ENCODE results near the gene MYBPC1. TPM values are rescaled to one million over a fixed set of nuclear protein-coding genes. Genes with fewer than 3 reads are reported as not detected.

Gene MYBPC1
- total and polyA plus RNA-seq, 2 of the 13 experiments (the other 11 are each of a cell fraction or from before 2014, with no cell fraction given) = 0.31 to 0.53 TPM

DNA sequence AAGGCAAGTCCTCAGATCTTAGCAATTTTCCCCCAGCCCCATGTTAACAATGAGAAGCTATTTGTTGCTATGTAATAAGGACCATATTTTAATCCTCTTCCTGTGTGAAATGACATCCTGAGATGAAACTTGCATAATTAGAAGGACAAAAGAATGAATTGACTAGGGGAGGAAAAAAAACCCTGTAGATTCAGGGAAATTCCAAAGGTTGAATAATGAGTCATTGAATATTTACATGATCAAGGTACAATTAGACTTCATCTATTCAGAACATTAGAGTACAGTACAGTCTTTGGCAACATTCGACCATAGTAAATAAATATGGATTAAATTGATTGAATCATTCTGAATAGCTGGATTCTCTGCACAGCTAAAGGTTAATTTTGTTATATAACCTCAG, 9.4 kb downstream of the MYBPC1 start (continued):
- no peak for TF ChIP-seq CENPT (CRISPR knock-in tag; IDR thresholded peaks at IDR 0.05; ENCODE audit: low read depth)
- TF ChIP-seq MEIS1 (CRISPR knock-in tag; IDR thresholded peaks at IDR 0.05; ENCODE audit: borderline replicate concordance) = no peak
- TF ChIP-seq ARNT2 (CRISPR knock-in tag; IDR thresholded peaks at IDR 0.05; ENCODE audit: low read depth) = no peak
- TF ChIP-seq ZNF550 (CRISPR knock-in tag; IDR thresholded peaks at IDR 0.05; ENCODE audit: borderline replicate concordance) = no peak
- TF ChIP-seq ZC3H4 (CRISPR knock-in tag; IDR thresholded peaks at IDR 0.05; ENCODE audit: borderline replicate concordance) = no peak
- peak; percentile 40; the same call in 1 of the 2 replicates for TF ChIP-seq LCORL (IDR thresholded peaks at IDR 0.05)
- TF ChIP-seq LCORL (CRISPR knock-in tag; IDR thresholded peaks at IDR 0.05) = no peak
- TF ChIP-seq MTF1 (CRISPR knock-in tag; IDR thresholded peaks at IDR 0.05) = no peak
- TF ChIP-seq, protein P1, sequence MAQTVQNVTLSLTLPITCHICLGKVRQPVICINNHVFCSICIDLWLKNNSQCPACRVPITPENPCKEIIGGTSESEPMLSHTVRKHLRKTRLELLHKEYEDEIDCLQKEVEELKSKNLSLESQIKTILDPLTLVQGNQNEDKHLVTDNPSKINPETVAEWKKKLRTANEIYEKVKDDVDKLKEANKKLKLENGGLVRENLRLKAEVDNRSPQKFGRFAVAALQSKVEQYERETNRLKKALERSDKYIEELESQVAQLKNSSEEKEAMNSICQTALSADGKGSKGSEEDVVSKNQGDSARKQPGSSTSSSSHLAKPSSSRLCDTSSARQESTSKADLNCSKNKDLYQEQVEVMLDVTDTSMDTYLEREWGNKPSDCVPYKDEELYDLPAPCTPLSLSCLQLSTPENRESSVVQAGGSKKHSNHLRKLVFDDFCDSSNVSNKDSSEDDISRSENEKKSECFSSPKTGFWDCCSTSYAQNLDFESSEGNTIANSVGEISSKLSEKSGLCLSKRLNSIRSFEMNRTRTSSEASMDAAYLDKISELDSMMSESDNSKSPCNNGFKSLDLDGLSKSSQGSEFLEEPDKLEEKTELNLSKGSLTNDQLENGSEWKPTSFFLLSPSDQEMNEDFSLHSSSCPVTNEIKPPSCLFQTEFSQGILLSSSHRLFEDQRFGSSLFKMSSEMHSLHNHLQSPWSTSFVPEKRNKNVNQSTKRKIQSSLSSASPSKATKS (CRISPR knock-in tag; IDR thresholded peaks at IDR 0.05) = no peak
- TF ChIP-seq, protein P2, sequence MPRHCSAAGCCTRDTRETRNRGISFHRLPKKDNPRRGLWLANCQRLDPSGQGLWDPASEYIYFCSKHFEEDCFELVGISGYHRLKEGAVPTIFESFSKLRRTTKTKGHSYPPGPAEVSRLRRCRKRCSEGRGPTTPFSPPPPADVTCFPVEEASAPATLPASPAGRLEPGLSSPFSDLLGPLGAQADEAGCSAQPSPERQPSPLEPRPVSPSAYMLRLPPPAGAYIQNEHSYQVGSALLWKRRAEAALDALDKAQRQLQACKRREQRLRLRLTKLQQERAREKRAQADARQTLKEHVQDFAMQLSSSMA (CRISPR knock-in tag; IDR thresholded peaks at IDR 0.05) = no peak
- TF ChIP-seq ZNF282 (IDR thresholded peaks at IDR 0.05; ENCODE audit: partially characterized antibody) = no peak
- no peak for TF ChIP-seq HES4 (CRISPR knock-in tag; IDR thresholded peaks at IDR 0.05; ENCODE audit: borderline replicate concordance)
- TF ChIP-seq DPF2 (CRISPR knock-in tag; IDR thresholded peaks at IDR 0.05; ENCODE audit: borderline replicate concordance, low read depth) = 0 out of 2 replicates have a peak, but pooled peaks have one; percentile 45
- TF ChIP-seq HNRNPUL1 (IDR thresholded peaks at IDR 0.05; ENCODE audit: low read depth, low read length) = no peak
- peak; percentile 68; the same call in 1 of the 2 replicates for TF ChIP-seq RCOR2 (CRISPR knock-in tag; IDR thresholded peaks at IDR 0.05)
- TF ChIP-seq NKX3-1 (CRISPR knock-in tag; IDR thresholded peaks at IDR 0.05) = no peak
- no peak for TF ChIP-seq ZNF274 (CRISPR knock-in tag; IDR thresholded peaks at IDR 0.05)
- no peak for TF ChIP-seq PAF1 (CRISPR knock-in tag; IDR thresholded peaks at IDR 0.05)
- no peak for TF ChIP-seq EHMT2 (IDR thresholded peaks at IDR 0.05; ENCODE audit: borderline replicate concordance, low read depth, low read length)
- no peak for TF ChIP-seq ZNF546 (CRISPR knock-in tag; conservative IDR thresholded peaks at IDR 0.05)
- TF ChIP-seq ZNF891 (CRISPR knock-in tag; IDR thresholded peaks at IDR 0.05) = no peak
- TF ChIP-seq TBX2 (CRISPR knock-in tag; IDR thresholded peaks at IDR 0.05; ENCODE audit: borderline replicate concordance) = no peak
- peak; percentile 91 for TF ChIP-seq NFIC (IDR thresholded peaks at IDR 0.05; ENCODE audit: low read length)
- no peak for TF ChIP-seq KLF12 (CRISPR knock-in tag; IDR thresholded peaks at IDR 0.05; ENCODE audit: borderline replicate concordance)
- TF ChIP-seq ZNF296 (CRISPR knock-in tag; conservative IDR thresholded peaks at IDR 0.05) = no peak
- no peak for TF ChIP-seq ZNF83 (CRISPR knock-in tag; IDR thresholded peaks at IDR 0.05; ENCODE audit: borderline replicate concordance)
- TF ChIP-seq, protein P3, sequence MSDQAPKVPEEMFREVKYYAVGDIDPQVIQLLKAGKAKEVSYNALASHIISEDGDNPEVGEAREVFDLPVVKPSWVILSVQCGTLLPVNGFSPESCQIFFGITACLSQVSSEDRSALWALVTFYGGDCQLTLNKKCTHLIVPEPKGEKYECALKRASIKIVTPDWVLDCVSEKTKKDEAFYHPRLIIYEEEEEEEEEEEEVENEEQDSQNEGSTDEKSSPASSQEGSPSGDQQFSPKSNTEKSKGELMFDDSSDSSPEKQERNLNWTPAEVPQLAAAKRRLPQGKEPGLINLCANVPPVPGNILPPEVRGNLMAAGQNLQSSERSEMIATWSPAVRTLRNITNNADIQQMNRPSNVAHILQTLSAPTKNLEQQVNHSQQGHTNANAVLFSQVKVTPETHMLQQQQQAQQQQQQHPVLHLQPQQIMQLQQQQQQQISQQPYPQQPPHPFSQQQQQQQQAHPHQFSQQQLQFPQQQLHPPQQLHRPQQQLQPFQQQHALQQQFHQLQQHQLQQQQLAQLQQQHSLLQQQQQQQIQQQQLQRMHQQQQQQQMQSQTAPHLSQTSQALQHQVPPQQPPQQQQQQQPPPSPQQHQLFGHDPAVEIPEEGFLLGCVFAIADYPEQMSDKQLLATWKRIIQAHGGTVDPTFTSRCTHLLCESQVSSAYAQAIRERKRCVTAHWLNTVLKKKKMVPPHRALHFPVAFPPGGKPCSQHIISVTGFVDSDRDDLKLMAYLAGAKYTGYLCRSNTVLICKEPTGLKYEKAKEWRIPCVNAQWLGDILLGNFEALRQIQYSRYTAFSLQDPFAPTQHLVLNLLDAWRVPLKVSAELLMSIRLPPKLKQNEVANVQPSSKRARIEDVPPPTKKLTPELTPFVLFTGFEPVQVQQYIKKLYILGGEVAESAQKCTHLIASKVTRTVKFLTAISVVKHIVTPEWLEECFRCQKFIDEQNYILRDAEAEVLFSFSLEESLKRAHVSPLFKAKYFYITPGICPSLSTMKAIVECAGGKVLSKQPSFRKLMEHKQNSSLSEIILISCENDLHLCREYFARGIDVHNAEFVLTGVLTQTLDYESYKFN (CRISPR knock-in tag; conservative IDR thresholded peaks at IDR 0.05) = peak; percentile 73
